Measurements from ENCODE around the gene PARD6B. TPM values are rescaled to one million over a fixed set of nuclear protein-coding genes. Genes with fewer than 3 reads are reported as not detected.
"Not testable (repeated sequence)": the region's sequence is repeated elsewhere in the genome, so short reads cannot be mapped to it uniquely, and the experiment has no call there.

Gene PARD6B
- total RNA-seq, 2 donors from 2014 or later: 5.6 to 6.9 TPM

GRCh38 chr20:50772420-50773185, 41.2 kb downstream of the PARD6B start:
- H3K27ac Mint-ChIP-seq: no peak overlapping the region

GRCh38 chr20:50774515-50774914, 43.1 kb downstream of the PARD6B start:
- ATAC-seq (no peak), DNase-seq (ENCODE audit: low spot score in 2 of 2) (no peak)
- Mint-ChIP-seq H3K9me3 (no peaks in the 10 kb centered on the region), H3K36me3 (no peaks in the 10 kb centered on the region), H3K27ac (no peak overlapping the region)

More at GRCh38 chr20:50772420-50773185, 41.2 kb downstream of the PARD6B start:
- no peak for ATAC-seq
- no peaks in the 10 kb centered on the region for H3K36me3 Mint-ChIP-seq
- H3K9me3 Mint-ChIP-seq: no peaks in the 10 kb centered on the region
- DNase-seq (ENCODE audit: low spot score in 2 of 2): no peak

- H3K27ac Mint-ChIP-seq: no peak overlapping the region
- ATAC-seq: no peak
- no peaks in the 10 kb centered on the region for H3K9me3 Mint-ChIP-seq
- no peak for DNase-seq (ENCODE audit: low spot score in 2 of 2)
- H3K36me3 Mint-ChIP-seq: no peaks in the 10 kb centered on the region
Measured at GRCh38 chr20:50776122-50776817, 44.9 kb downstream of the PARD6B start.

GRCh38 chr20:50777373-50777772, 46.0 kb downstream of the PARD6B start:
- H3K27ac Mint-ChIP-seq: no peak overlapping the region

GRCh38 chr20:50778994-50779393, 47.6 kb downstream of the PARD6B start:
- not testable (repeated sequence) for H3K27ac Mint-ChIP-seq; H3K36me3 Mint-ChIP-seq; DNase-seq (ENCODE audit: low spot score in 2 of 2); ATAC-seq; H3K9me3 Mint-ChIP-seq

More at GRCh38 chr20:50777373-50777772, 46.0 kb downstream of the PARD6B start:
- ATAC-seq: no peak
- Mint-ChIP-seq H3K36me3 (no peaks in the 10 kb centered on the region), H3K9me3 (no peaks in the 10 kb centered on the region)
- no peak for DNase-seq (ENCODE audit: low spot score in 2 of 2)

- Mint-ChIP-seq H3K27ac (no peak overlapping the region), H3K9me3 (no peaks in the 10 kb centered on the region), H3K36me3 (no peaks in the 10 kb centered on the region)
- DNase-seq (ENCODE audit: low spot score in 2 of 2) (no peak), ATAC-seq (no peak)
Measured at GRCh38 chr20:50783390-50783789, 52.0 kb downstream of the PARD6B start.

- DNase-seq (ENCODE audit: low spot score in 2 of 2) (no peak), ATAC-seq (no peak)
- Mint-ChIP-seq H3K36me3 (no peaks in the 10 kb centered on the region), H3K9me3 (no peaks in the 10 kb centered on the region), H3K27ac (no peak overlapping the region)
Measured at GRCh38 chr20:50783903-50784302, 52.5 kb downstream of the PARD6B start.

- ATAC-seq: no peak
- Mint-ChIP-seq H3K9me3 (no peaks in the 10 kb centered on the region), H3K36me3 (no peaks in the 10 kb centered on the region), H3K27ac (peak overlapping the region in 1 of 2 donors; percentile 31)
- no peak for DNase-seq (ENCODE audit: low spot score in 2 of 2)
Measured at GRCh38 chr20:50784464-50784863, 53.1 kb downstream of the PARD6B start.

GRCh38 chr20:50786703-50787102, 55.3 kb downstream of the PARD6B start:
- H3K36me3 Mint-ChIP-seq: no peaks in the 10 kb centered on the region

GRCh38 chr20:50787181-50787580, 55.8 kb downstream of the PARD6B start:
- no peak for ATAC-seq

More at GRCh38 chr20:50786703-50787102, 55.3 kb downstream of the PARD6B start:
- ATAC-seq (no peak), DNase-seq (ENCODE audit: low spot score in 2 of 2) (no peak)
- Mint-ChIP-seq H3K9me3 (no peaks in the 10 kb centered on the region), H3K27ac (no peak overlapping the region)

GRCh38 chr20:50788045-50788991, 56.9 kb downstream of the PARD6B start:
- Mint-ChIP-seq H3K27ac (no peak overlapping the region), H3K9me3 (no peaks in the 10 kb centered on the region), H3K36me3 (no peaks in the 10 kb centered on the region)
- no peak for DNase-seq (ENCODE audit: low spot score in 2 of 2)
- ATAC-seq: no peak

More at GRCh38 chr20:50787181-50787580, 55.8 kb downstream of the PARD6B start:
- Mint-ChIP-seq H3K9me3 (no peaks in the 10 kb centered on the region), H3K36me3 (no peaks in the 10 kb centered on the region), H3K27ac (no peak overlapping the region)
- no peak for DNase-seq (ENCODE audit: low spot score in 2 of 2)

- Mint-ChIP-seq H3K27ac (peak overlapping the region; percentile 22 to 78), H3K36me3 (no peaks in the 10 kb centered on the region), H3K9me3 (no peaks in the 10 kb centered on the region)
- DNase-seq (ENCODE audit: low spot score in 2 of 2) (no peak), ATAC-seq (no peak)
Measured at GRCh38 chr20:50789968-50790650, 58.7 kb downstream of the PARD6B start.

GRCh38 chr20:50790651-50791277, 59.4 kb downstream of the PARD6B start:
- DNase-seq (ENCODE audit: low spot score in 2 of 2): peak; percentile 80 to 82
- no peaks in the 10 kb centered on the region for H3K36me3 Mint-ChIP-seq
- H3K27ac Mint-ChIP-seq: peak overlapping the region; percentile 55 to 78
- H3K9me3 Mint-ChIP-seq: no peaks in the 10 kb centered on the region
- ATAC-seq: peak; percentile 68 to 72

GRCh38 chr20:50792708-50793574, 61.6 kb downstream of the PARD6B start:
- H3K27ac Mint-ChIP-seq: no peak overlapping the region
- DNase-seq (ENCODE audit: low spot score in 2 of 2): no peak
- no peak for ATAC-seq
- no peaks in the 10 kb centered on the region for H3K9me3 Mint-ChIP-seq
- no peaks in the 10 kb centered on the region for H3K36me3 Mint-ChIP-seq

- not testable (repeated sequence) for H3K9me3 Mint-ChIP-seq, ATAC-seq, H3K27ac Mint-ChIP-seq, H3K36me3 Mint-ChIP-seq
- DNase-seq (ENCODE audit: low spot score in 2 of 2): peak in 1 of 2 donors; percentile 66
Measured at GRCh38 chr20:50793575-50794016, 62.2 kb downstream of the PARD6B start.

Measured in activated naive CD4-positive, alpha-beta T cell treated with anti-CD3 and anti-CD28 coated beads, Interleukin-2, amount 50 U/mL, for 72 hours (primary cell).